Fibroblast of skin of abdomen (primary cell): Measurements from ENCODE around the gene NUMBL.
"Not testable (repeated sequence)": the region's sequence is repeated elsewhere in the genome, so short reads cannot be mapped to it uniquely, and the experiment has no call there.

Experiments
- DNase-seq: peaks from one replicate; pipeline ENCODE4 v3.0.0-alpha.2; 2013

Gene NUMBL

GRCh38 chr19:40625406-40626120, 64.9 kb downstream of the NUMBL start:
- no peak for DNase-seq

- DNase-seq = not testable (repeated sequence)
Observed at GRCh38 chr19:40624369-40625153, 65.9 kb downstream of the NUMBL start.

- DNase-seq = peak; percentile 73
Observed at GRCh38 chr19:40623403-40624251, 66.8 kb downstream of the NUMBL start.

- DNase-seq = no peak
Observed at GRCh38 chr19:40622773-40623075, 67.7 kb downstream of the NUMBL start.

GRCh38 chr19:40621966-40622772, 68.3 kb downstream of the NUMBL start:
- no peak for DNase-seq

- DNase-seq = no peak
Observed at GRCh38 chr19:40621283-40621682, 69.2 kb downstream of the NUMBL start.

GRCh38 chr19:40620161-40620485, 70.3 kb downstream of the NUMBL start:
- no peak for DNase-seq

GRCh38 chr19:40619333-40620160, 70.9 kb downstream of the NUMBL start:
- DNase-seq = no peak

GRCh38 chr19:40617961-40618360, 72.5 kb downstream of the NUMBL start:
- DNase-seq = no peak

- no peak for DNase-seq
Observed at GRCh38 chr19:40616941-40617340, 73.5 kb downstream of the NUMBL start.

GRCh38 chr19:40616178-40616577, 74.3 kb downstream of the NUMBL start:
- no peak for DNase-seq
